Measurements from ENCODE around the gene CLDN7.

The CLDN7 gene

GRCh38 chr17:7219812-7220592 is 42.3 kb downstream of the CLDN7 start, which contains the start of the genes ACADVL and DLG4:
TSS of gene ACADVL (plus strand) at chr17:7219938. CDS start at chr17:7219985, 47 bp downstream.
TSS of gene DLG4 (minus strand) at chr17:7219836.
- peak; percentile 65 to 79 (median 74) for DNase-seq (ENCODE audit: low read depth in 3 of 3)

- no peak for DNase-seq (ENCODE audit: low read depth in 3 of 3)
Observed at GRCh38 chr17:7219229-7219811, 43.0 kb downstream of the CLDN7 start.

DNA sequence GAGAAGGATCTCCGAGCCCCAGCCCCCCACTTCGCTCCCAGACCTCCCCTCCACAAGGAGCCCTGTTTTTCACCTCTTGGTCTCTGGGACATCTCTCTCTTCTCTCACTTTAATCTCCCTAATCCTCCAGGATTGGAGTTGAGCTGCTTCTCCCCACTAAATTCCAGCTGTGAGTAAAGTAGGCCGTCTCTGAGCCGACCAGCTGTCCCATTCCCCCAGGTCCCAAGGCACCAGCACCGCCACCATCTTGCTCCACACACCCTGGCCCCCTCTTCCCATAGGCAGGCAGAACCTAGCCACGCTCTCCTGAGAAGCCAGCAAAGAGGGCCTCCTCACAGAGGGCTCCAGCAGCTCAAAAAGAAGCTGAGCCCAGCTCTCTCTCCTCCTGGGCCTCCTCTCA is 43.5 kb downstream of the CLDN7 start:
- DNase-seq (ENCODE audit: low read depth in 3 of 3): no peak

DNA sequence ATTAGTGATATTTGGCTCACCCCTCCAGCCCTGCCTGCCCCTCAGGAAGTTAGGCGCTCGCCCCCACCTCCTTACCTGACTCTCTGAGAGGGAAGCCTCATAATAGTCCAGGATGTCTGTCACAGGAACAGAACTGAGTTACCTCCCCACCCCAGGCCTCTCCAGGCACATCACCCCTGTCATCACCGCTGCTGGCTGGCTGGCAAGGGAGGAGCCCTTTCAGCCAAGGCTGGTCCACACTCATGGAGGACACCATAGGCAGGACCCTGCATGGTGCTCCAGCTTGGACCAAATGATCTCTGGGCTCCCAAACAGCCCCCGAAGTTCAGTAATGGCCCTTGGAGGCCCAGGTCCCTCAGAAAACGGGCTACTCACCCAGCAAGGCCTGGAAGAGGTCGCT is 44.1 kb downstream of the CLDN7 start:
- DNase-seq (ENCODE audit: low read depth in 3 of 3): no peak

GRCh38 chr17:7217113-7217987 is 44.9 kb downstream of the CLDN7 start:
- DNase-seq (ENCODE audit: low read depth in 3 of 3): no peak

- no peak for DNase-seq (ENCODE audit: low read depth in 3 of 3)
Observed at GRCh38 chr17:7216242-7217112, 45.8 kb downstream of the CLDN7 start.

- no peak for DNase-seq (ENCODE audit: low read depth in 3 of 3)
Observed at GRCh38 chr17:7215652-7216180, 46.6 kb downstream of the CLDN7 start.

- no peak for DNase-seq (ENCODE audit: low read depth in 3 of 3)
Observed at GRCh38 chr17:7215136-7215638, 47.1 kb downstream of the CLDN7 start.

DNA sequence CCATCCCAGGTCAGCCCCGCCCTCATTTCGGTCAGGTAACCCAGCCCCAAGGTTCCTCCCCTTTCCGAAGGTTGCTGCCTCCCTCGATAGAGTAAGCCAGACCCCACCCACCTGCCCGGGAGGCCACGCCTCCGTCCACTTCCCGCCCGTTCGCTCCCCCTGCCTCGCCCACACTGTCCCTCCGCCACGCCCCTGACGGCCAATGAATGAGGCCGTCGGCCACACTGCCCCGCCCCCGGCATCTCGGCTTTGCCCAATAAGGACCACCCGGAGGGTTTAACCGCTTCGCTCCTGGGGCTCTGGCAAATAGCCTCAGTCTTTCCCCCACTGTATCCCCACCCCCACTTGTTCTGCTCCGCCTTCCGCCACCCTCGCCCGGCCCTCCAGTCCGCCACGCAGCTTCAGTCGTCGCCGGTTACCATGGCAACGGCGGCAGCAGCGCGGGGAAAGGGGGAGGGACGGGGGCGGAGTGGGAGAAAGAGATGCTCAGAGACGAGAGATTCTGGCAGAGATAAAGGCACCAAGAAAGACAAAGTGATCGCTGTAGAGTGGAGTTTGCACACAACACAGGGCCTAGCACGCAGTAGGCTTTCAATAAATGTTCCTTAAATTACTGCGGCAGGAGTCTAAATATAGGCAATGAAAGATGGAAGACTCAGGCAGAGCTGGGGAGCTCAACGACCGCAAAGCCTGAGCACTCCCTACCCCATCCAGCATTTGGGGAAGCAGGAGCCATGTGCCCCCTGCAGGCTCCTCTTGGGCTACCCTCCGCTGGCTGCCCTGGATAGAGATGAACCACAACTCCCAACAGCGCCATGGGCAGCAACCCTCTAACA is 47.8 kb downstream of the CLDN7 start:
- peak; percentile 99 to 100 (median 100) for DNase-seq (ENCODE audit: low read depth in 3 of 3)

- DNase-seq (ENCODE audit: low read depth in 3 of 3): no peak
Observed at GRCh38 chr17:7213895-7214299, 48.4 kb downstream of the CLDN7 start.

DNA sequence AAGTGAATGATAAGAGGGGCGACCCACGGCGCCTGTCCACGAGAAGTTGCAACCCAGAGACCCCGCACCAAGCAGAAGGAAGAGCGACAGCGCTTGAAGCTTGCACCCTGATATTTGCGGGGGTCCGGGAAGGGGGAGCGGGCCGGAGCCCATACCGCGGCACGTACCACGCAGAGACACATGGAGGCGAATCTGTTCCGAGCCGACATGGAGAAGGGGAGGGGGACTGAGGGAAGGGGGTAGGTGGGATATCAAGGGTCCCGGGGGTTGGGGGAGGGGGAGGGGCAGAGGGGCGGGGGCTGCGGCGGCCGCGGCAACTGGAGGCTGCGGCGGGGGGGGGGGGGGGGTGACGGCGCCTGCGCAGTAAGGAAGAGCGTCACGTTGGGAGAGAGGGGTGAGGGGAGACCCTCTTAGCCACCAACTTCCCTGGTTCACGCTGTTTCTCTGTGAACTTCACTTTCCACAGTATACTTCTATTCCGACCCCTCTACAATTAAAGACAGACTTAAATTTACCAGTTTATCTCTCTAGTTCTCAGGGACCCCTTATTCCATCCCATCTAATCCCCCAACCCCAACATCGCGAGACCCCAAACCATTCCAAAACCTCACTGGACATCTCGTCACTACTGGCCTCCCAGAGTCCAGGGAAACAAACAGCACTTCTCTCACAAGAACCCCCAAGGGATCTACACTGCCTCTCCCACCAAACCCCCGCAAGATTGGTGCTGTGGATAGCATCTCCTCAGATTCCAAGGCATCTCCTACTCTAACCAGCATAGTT is 50.6 kb downstream of the CLDN7 start:
- no peak for DNase-seq (ENCODE audit: low read depth in 3 of 3)

All from stimulated activated CD4-positive, alpha-beta T cell treated with anti-CD3 and anti-CD28 coated beads, TNF-alpha, amount 100 ng/mL, for 48 hours (primary cell).